GM12891 (cell line): Measurements from ENCODE around the gene ARFGAP2.

ENCODE experiments used
- PAX5 ChIP-seq: IDR thresholded peaks from 2 replicates; pipeline ENCODE4 v1.6.1; 2011; ENCODE audit warnings: low read length, moderate library complexity, mild to moderate bottlenecking; ENCODE audit not compliant: insufficient read depth, severe bottlenecking
- POLR2A ChIP-seq: IDR thresholded peaks from 2 replicates; pipeline ENCODE4 v1.6.1; 2011; ENCODE audit warnings: low read depth, low read length, control low read depth
- POLR2AphosphoS5 ChIP-seq: IDR thresholded peaks from 2 replicates; pipeline ENCODE4 v1.6.1; 2011; ENCODE audit warnings: low read depth, low read length, control low read depth
- TAF1 ChIP-seq: IDR thresholded peaks from 2 replicates; pipeline ENCODE4 v1.6.1; 2011; ENCODE audit warnings: low read depth, low read length, control low read depth

- no peak for TF ChIP-seq POLR2AphosphoS5
- no peak for TF ChIP-seq TAF1
- TF ChIP-seq POLR2A: no peak
- TF ChIP-seq PAX5: no peak
Observed at GRCh38 chr11:47136921-47137320, 39.8 kb downstream of the ARFGAP2 start.
